ENCODE data around the gene SND1.

DNA sequence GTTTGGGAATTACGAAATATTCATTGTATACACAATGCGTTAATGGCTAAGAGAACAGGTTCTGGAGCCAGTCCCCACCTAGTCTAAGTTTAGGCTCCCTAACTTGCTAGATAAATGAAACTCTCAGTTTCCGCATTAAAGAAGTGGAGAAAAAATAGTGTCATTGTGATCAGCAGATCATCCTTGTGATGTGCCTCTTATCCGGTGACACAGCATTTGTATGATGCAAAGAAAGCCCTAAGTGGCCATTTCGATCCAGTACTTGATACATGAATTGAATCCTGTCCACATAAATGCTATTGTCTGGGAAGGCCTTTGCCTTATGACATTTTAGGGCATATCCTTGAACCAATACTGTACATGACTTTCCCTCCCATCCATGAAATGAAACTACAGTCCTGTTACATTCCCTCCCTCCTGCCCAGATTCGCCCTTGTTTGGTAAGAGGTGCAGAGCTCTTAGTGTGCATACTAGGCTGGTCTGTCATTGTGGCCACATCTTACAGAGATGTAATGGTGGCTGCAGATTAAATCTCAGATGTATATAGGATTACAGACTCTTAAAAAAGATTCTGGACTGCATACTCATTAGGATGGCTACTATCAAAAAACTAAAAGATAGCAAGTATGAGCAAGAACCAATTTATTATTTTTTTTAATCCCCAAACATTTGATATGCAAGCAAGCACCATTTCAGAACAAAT, 298.4 kb downstream of the SND1 start:
- no peak for TF ChIP-seq POLR2AphosphoS5 (IDR thresholded peaks at IDR 0.05; ENCODE audit: borderline replicate concordance, low read depth, low read length)
- TF ChIP-seq EZH2 (IDR thresholded peaks at IDR 0.05), result no peak
- TF ChIP-seq FOXP2 (optimal IDR thresholded peaks at IDR 0.05; ENCODE audit: control extremely low read depth, extremely low read length, insufficient read depth), result no peak
